Mesothelial cell of epicardium (in vitro differentiated cells): ENCODE results near the gene CNN3. TPM values are rescaled to one million over a fixed set of nuclear protein-coding genes. Genes with fewer than 3 reads are reported as not detected.

Experiments used
- DNase-seq, 2 experiments: peaks; one replicate each; pipeline ENCODE4 v3.0.0; 2021; ENCODE audit warnings: low spot score in 2 of 2; ENCODE audit not compliant: unreplicated experiment in 2 of 2
- H3K27ac Mint-ChIP-seq: 2 replicates; pipeline ENCODE4 v1.8.0; 2021; ENCODE audit warnings: mixed read lengths
- H3K27me3 Mint-ChIP-seq: 2 replicates; pipeline ENCODE4 v1.8.0; 2021; ENCODE audit warnings: low read depth, mixed read lengths
- H3K36me3 Mint-ChIP-seq: 2 replicates; pipeline ENCODE4 v1.8.0; 2021; ENCODE audit warnings: mixed read lengths
- H3K4me1 Mint-ChIP-seq: 2 replicates; pipeline ENCODE4 v1.8.0; 2021; ENCODE audit warnings: mixed read lengths
- H3K4me3 Mint-ChIP-seq: 2 replicates; pipeline ENCODE4 v1.8.0; 2021; ENCODE audit warnings: mild to moderate bottlenecking, moderate library complexity, mixed read lengths
- H3K9me3 Mint-ChIP-seq: 2 replicates; pipeline ENCODE4 v1.8.0; 2021; ENCODE audit warnings: mixed read lengths
- total RNA-seq: library from RNA; stranded (reverse); gene quantifications from 3 replicates; pipeline ENCODE4 v1.2.1, GENCODE V29; 2021
- TF ChIP-seq, protein P1 (sequence below): fragments of 200-600 bp; sonication (generic); IDR thresholded peaks from one replicate; pipeline ENCODE4 v1.5.0; 2021; ENCODE audit warnings: antibody characterized with exemption; ENCODE audit not compliant: unreplicated experiment

The CNN3 gene
- total RNA-seq, 1 donor from 2014 or later = 247 TPM

DNA sequence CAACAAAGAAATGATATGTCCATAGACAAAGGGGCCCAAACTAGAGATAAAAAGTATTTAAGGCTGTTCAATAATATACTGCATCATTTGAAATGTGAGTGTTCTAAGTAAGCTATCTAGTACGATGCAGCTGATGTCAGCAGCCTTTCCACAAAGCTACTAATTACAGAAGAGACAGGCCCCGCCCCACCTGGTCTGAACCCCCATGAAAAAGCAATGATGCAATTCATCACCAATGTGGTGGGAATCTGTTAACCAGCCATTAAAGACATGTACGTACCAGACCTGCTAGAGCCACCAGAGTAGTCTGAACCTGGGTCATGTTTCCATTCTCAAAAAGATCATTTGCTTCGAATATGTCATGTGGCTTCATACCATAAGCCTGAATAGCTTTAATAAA is 25.1 kb downstream of the CNN3 start:
- Mint-ChIP-seq H3K4me1 (peaks cover 35% of the 10 kb centered on the region), H3K27me3 (no peaks in the 10 kb centered on the region), H3K9me3 (no peaks in the 10 kb centered on the region), H3K27ac (peak overlapping the region; percentile 58), H3K36me3 (peaks cover 26% of the 10 kb centered on the region), H3K4me3 (no peak overlapping the region)
- TF ChIP-seq, protein P1, sequence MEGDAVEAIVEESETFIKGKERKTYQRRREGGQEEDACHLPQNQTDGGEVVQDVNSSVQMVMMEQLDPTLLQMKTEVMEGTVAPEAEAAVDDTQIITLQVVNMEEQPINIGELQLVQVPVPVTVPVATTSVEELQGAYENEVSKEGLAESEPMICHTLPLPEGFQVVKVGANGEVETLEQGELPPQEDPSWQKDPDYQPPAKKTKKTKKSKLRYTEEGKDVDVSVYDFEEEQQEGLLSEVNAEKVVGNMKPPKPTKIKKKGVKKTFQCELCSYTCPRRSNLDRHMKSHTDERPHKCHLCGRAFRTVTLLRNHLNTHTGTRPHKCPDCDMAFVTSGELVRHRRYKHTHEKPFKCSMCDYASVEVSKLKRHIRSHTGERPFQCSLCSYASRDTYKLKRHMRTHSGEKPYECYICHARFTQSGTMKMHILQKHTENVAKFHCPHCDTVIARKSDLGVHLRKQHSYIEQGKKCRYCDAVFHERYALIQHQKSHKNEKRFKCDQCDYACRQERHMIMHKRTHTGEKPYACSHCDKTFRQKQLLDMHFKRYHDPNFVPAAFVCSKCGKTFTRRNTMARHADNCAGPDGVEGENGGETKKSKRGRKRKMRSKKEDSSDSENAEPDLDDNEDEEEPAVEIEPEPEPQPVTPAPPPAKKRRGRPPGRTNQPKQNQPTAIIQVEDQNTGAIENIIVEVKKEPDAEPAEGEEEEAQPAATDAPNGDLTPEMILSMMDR = no peak
- no peak for DNase-seq

DNA sequence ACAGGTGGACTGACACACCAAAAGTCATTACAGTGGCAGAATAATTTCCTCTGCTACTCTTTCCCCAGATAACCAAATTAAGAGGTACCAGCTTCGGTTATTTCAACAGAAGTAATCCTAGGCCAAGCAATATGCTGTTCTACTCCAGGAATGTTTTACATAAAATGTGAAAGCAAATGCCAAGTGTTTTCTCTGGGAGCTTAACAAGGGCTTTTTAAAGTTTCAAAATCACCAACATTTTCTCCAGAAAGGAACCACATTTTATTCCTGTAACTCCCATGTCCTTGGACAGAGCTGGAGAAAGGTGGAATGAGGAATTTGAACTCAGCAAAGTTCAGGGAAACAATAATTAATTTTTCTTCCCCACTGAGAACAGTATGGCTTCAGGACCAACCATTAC is 27.2 kb downstream of the CNN3 start:
- H3K4me3 Mint-ChIP-seq = no peak overlapping the region
- TF ChIP-seq, protein P1 = no peak
- H3K36me3 Mint-ChIP-seq = peaks cover 36% of the 10 kb centered on the region
- H3K27me3 Mint-ChIP-seq = no peaks in the 10 kb centered on the region
- H3K9me3 Mint-ChIP-seq = no peaks in the 10 kb centered on the region
- H3K27ac Mint-ChIP-seq = no peak overlapping the region
- DNase-seq = no peak
- peaks cover 22% of the 10 kb centered on the region for H3K4me1 Mint-ChIP-seq

DNA sequence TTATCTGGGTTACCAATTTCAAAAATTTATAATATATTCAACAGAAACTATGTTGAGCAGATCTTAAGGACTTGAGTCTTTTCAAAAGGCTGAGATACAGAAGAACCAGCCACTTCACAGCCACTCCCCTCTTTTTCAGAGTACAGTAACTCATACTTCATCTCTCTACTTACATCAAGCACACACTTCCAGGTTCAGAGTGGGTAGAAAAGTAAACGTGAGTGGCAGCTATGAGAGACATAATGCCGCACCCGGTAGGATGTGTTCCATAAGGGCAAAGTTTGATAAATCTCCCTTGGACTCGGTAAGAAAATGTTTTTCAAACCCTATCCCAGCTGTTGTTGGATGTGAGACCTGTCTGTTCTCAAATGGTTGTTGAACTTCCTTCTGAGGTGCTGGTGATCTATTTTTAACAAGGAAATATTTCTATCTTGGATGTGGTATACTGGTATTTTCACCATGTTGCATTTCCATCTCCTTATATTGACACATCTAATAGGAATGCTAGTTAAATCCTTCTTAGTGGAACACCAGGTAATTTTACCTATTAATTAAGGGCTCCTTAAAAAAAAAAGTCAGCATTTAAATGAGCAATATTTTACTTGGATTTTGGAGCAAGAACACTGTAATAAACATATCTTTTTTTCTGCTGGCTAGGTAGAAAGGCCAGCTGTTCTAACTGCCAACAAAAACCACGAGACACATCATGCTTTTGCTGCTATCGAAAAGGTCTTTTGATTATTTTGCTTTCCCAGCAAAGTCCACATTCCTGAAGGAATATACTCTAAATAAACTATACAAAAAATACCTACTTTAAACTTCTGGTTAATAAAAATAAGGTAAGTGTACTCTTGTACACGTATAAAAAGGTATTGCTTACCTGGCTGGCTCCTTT is 28.2 kb downstream of the CNN3 start:
- Mint-ChIP-seq H3K4me1 (peaks cover 15% of the 10 kb centered on the region), H3K27ac (peak overlapping the region; percentile 19), H3K27me3 (no peaks in the 10 kb centered on the region), H3K4me3 (no peak overlapping the region), H3K9me3 (no peaks in the 10 kb centered on the region), H3K36me3 (peaks cover 44% of the 10 kb centered on the region)
- DNase-seq = no peak
- TF ChIP-seq, protein P1 = no peak

DNA sequence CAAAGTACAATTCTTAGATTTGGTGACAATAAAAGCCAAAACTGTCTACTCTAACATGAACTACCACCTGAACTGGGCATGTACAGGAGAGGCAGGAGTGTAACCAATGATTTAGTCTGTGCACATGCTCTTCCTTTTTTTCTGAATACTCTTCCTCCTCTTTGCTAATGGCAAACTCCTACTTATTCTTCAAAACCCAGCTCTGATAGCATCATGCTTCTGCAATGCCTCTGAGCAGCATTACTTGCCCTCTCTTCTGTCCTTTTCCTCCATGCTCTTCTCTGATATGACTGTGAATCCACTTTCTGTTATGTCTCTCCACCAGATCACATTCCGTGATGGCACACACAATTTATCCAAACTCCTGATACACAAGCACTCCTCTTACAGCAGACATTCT is 31.4 kb downstream of the CNN3 start:
- no peak for DNase-seq
- no peaks in the 10 kb centered on the region for H3K27me3 Mint-ChIP-seq
- H3K4me1 Mint-ChIP-seq = no peaks in the 10 kb centered on the region
- H3K4me3 Mint-ChIP-seq = no peak overlapping the region
- H3K27ac Mint-ChIP-seq = peak overlapping the region; percentile 3
- H3K9me3 Mint-ChIP-seq = no peaks in the 10 kb centered on the region
- H3K36me3 Mint-ChIP-seq = peaks cover 57% of the 10 kb centered on the region
- TF ChIP-seq, protein P1 = no peak

DNA sequence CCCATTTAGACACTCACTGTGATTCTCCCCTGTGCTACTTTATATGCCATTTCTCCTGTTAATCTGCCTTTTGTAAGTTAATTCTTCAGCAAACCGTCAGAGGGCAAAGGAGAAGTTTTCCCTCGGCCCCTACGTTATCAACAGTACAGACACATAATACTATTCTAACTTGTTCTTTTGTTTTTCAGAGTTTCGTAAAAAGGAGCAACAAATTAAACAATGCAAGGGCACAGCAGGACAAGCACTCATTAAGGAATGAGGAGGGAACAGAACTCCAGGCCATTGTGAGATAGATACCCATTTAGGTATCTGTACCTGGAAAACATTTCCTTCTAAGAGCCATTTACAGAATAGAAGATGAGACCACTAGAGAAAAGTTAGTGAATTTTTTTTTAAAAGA is 32.3 kb downstream of the CNN3 start:
- TF ChIP-seq, protein P1 = no peak
- H3K27ac Mint-ChIP-seq = no peak overlapping the region
- no peak overlapping the region for H3K4me3 Mint-ChIP-seq
- H3K9me3 Mint-ChIP-seq = no peaks in the 10 kb centered on the region
- H3K27me3 Mint-ChIP-seq = no peaks in the 10 kb centered on the region
- H3K4me1 Mint-ChIP-seq = no peaks in the 10 kb centered on the region
- DNase-seq = no peak
- peaks cover 57% of the 10 kb centered on the region for H3K36me3 Mint-ChIP-seq
